ENCODE measurements around the gene CELF4.

CELF4 gene

GRCh38 chr18:37571266-37571665, 5.7 kb upstream of the CELF4 start:
- no peak for DNase-seq

- no peak for DNase-seq
Observed at GRCh38 chr18:37570336-37570930, 4.8 kb upstream of the CELF4 start.

- no peak for DNase-seq
Observed at GRCh38 chr18:37568671-37569070, 3.1 kb upstream of the CELF4 start.

DNA sequence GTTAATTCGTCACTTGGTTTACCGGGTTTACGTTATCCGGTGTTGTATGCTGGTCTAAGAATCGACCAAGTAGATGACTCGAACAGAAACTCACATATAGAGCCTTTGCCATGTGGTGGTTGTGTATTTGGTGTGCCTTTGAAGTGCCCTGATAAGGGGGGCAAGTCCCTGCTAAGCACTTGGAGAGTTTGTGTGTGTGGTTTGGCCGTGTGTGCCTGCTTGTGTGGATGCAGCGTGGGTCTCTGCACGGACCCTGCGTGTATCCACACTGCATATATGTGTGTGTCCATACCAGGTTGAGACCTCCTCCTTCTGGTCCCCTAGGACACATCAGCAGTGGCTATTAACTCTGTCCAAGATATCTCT, 2.4 kb upstream of the CELF4 start:
- DNase-seq = peak; percentile 24

DNA sequence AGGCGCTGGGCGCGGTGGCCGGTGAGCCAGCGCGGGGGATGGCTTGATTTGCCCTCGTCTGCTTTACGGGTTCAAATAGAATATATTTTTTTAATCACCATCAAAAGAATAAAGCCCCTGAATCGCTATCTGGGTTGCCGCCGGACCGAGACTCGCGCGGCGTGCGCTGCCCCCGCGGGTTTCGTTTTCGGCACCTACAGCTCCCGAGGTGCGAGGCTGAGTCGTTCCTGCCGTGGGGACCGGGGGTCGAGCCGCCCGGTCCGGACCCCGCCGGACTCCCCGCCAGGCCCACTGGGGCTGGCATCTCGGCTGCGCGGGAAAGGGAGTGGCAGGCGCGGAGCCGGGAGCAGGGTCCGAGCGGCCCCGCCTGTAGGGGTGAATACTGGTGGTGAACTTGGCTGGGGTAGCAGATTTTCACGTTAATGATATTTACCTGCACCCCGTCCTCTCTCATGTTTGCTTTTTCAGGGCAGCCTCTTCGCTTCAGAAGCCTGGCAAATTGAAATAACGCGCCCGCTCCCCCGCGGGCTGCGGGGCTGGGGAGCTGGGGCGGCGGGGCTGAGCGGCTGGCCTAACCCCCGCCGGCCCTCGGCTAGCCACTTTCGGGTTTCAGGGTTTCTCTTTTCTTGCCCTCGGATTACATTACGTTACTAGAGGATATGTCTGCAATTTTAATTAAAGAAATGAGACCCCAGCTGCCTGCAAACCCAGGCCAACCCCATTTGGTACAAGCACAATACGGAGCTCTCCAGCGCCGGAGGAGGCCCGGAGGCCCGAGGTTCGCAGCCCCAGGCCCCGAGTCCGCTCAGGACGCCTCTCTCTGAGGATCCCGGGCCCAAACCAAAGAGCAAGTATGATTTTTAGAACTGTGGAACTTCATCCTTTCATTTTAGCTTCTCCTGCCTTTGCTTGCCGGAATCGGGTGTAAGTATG, 1.7 kb upstream of the CELF4 start:
- DNase-seq = peak; percentile 23

DNA sequence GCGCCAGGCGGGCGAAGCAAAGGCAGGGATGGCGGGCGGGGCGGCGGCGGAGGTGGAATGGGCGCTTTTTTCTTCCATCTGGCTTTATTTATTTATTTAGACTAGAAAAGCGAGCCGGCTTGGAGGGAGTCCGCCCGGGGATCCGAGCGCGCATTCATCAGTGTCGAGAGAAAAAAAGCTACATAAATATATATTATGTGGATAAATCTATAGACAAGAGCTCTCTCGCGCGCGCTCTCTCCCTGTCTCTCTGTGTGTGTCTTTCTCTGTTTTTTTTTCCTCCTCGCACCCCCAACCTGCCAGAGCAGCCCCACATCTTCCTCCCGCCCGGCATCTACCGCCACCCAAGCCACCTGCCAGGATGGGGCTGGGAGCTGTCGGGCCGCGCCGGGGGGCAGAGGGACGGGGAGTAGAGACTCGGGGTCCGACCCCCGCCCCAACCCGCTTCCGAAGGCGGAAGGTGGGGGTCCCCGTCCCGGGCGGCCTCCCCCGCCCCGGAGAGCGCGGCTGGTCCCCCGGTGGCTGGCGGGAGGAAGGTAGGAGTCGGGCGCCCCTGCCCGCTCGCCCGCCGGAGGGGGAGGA, 972 bp upstream of the CELF4 start:
- DNase-seq = peak; percentile 52

- DNase-seq = peak; percentile 72
Observed at GRCh38 chr18:37565977-37566478, 430 bp upstream of the CELF4 start.

GRCh38 chr18:37564711-37565100, 892 bp downstream of the CELF4 start:
- DNase-seq = peak; percentile 38

DNA sequence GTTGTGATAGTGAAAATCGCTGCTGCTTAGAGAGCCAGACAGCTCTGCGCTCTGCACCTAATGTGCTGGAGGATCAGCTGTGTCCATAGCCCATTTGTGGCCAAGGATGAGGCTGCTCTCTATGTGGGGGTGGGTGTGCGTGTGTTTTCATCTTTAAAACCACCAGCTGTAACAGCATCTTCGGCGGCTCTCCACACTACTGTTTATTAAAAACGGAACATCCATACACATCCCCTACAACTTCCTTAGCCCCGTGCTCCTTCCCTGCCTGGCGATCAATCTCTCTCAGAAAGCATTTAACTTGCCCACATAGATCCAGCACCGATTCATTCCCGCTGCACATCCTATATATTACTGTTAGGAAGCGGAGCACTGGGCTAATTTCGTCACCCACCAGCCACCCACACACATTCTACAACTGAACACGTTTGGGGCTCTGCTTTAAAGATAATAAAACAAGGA, 1.6 kb downstream of the CELF4 start:
- peak; percentile 68 for DNase-seq

DNA sequence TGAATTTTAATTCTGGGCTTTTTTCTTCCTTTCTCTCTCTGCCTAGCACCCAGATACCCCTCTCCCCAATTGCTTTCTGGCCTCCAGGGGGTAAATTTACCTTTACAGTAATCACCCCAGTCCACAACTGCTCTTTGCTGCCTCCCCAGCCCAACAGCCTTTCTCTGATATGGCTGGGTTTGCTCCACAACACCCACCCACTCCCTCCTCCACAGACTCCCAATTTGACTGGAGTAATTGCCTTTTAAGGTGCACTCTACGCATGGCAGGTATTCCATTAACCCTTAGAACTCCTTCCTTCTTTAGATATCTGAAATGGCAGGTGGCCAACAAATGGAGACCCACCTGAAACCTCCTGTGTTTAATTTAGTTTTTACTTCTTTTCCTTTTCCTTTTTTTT, 3.6 kb downstream of the CELF4 start:
- DNase-seq = no peak

- DNase-seq = no peak
Observed at GRCh38 chr18:37560003-37560402, 5.6 kb downstream of the CELF4 start.

DNA sequence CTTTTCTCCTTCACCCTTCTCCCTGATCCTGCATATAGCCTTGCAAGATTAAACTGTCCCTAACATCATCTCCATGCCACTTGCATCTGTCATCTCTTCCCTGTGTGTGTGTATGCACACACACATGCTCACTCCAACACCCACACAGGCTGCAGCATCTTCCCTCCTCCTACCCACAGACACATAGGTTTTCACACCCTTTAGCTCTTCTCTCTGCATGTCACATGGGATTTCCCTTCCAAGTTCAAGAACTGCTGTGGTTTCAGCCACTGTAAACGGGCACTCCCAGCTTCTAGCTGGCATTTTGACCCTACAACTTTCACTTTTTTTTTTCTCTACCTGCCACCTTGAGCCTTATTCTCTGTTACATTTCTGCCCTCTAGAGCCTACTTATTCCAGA, 6.4 kb downstream of the CELF4 start:
- no peak for DNase-seq

- no peak for DNase-seq
Observed at GRCh38 chr18:37554399-37554787, 11.2 kb downstream of the CELF4 start.

GRCh38 chr18:37553633-37554398, 11.8 kb downstream of the CELF4 start:
- DNase-seq = no peak

DNA sequence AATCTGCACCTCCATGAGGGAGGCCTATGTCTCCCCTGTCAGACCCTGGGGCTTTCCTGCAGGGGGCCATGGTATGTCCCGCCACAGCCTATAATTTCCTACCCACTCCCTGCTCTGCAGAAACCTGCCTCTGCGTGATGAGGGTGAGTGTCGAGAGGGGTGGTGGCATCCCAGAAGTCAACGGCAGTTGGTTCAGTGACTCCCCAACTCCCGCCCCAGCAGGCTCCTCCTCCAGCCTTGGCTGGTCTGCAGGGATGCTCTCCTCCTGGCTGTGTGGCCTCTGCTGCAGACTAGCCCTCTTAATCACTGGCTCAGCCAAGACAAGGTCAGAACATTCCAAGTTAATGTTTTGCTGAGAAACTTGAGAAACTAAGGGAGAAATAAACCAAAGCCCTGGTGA, 13.3 kb downstream of the CELF4 start:
- no peak for DNase-seq

DNA sequence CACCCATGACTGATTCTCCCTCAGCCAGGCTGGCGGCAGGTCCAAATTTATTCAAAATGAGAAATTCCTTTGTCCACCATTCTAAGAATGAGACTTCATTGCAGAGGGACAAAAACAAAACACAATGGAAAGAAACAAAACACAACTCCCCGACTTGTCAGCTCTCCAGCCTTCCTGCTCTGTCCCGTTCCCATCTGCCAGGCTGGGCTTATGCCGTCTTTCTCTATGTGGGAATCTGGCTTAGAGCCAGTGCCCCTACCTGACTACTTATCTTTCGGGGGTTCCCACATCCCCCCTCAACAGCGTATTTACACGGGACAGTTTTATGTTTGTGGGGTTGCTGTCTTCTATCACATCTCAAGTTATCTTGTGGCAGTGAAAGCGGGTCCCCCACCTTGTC, 13.8 kb downstream of the CELF4 start:
- DNase-seq = no peak

- no peak for DNase-seq
Observed at GRCh38 chr18:37551249-37551648, 14.3 kb downstream of the CELF4 start.

DNA sequence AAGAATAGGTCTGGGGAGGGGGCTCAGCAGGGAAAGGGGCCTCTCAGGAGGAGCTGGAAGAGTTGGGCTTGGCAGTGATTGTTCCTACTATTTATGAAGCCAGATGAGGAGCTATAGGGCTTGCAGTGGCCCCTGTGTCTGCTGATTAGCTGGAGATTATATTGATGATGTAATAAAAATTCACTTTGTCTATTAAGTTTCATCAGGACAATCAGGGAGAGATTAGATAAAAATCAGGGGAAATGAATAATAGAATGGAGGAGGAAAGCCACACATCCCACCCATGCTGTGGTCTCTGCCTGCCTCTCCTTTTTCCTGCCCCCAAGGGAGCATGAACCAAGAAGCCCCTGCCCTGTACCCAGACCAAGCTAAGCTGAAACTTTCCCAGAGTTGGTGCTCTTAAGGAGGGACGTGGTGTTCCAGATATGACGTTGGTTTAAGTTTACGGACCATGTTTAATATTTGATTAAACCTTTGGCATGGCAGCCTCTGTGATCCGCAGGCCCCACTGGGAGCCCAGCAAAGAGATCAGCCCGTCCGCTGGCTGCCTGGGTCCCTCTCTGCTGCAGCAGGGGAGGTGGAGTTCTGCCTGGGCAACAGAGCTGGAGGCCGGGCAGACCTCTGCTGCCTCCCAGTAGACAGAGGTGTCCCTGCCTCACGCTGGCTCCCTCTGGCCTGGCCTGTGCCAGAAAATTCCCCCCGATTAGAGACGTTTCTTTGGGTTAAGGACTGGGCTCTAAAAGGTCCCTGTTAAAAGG, 15.3 kb downstream of the CELF4 start:
- DNase-seq = no peak

DNA sequence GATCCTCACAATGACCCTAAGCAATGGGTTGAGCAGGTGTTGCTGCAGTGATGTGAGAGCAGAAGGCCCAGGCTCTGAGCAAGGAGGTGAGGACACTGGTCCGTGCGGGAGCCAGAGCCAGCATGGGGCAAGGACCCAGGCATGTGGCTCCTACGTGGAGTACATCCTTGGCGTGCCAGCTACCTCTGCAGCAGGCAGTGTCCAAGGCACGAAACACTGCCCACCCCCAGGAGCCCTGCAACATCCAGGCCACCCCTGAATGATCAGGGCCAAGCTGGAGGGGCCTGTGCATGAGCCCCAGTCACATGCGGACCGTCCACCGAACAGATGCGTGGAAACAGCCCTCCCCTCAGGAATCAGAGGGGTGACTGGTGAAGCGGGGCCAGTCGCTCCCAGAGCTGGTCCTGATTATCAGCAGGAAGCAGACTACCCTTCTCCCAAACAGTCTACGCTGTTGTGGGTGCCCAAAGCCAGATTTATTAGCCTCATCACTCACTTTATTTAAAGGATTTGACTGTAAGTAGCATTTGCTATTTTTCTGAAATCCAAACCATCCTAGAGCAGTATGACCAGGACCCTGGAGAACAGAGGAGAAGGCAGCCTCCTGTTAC, 16.8 kb downstream of the CELF4 start:
- no peak for DNase-seq

- DNase-seq = no peak
Observed at GRCh38 chr18:37547196-37547827, 18.3 kb downstream of the CELF4 start.

DNA sequence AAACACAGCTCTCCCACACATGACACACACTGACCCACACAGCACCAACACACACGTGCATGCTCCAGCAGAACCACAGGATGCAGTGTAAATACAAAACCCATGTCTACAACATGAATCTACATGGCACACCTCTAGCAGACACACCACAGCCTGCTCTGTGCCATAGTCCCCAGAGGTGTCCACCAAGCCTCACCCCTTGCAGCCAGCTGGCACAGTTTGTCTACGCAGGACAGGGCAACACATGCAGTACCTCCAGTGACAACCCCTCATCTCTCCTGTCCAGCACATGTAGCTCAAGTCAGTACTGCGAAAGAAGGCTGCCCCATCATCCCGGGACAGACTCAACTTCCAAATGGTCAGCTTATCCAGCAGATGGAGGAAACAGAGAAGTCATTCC, 18.9 kb downstream of the CELF4 start:
- no peak for DNase-seq

DNA sequence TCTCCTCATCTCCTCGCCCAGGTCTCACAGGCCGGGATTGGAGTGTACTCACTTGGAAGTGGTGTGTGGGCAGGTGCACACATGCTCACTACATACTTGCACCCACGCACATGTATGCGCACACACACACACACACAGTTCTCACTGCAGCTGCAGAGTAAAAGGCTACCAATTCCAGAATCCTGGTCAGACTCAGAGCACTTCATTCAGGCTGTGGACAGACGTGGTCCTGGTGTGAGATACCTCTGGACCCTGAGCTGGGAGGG, 19.4 kb downstream of the CELF4 start:
- DNase-seq = no peak

Data from NCI-H748 treated with DMSO at 0.1 percent for 48 hours (cell line).